Skin epidermis (tissue), 12 donors: ENCODE data around the gene RAPGEF5.
A peak's percentile ranks its signal among the peaks of the same experiment; 100 is the strongest.

Experiments used
- H3K27ac ChIP-seq, 21 experiments: fragments of 200-600 bp; sonication (generic) in 11 of 21; one replicate each; pipeline ENCODE4 v1.5.0; 2020; ENCODE audit warnings: mild to moderate bottlenecking in 3 of 21, inconsistent platforms in 2 of 21, moderate library complexity in 2 of 21
- H3K4me3 ChIP-seq, 7 experiments: fragments of 200-600 bp; sonication (generic) in 2 of 7; one replicate each; pipeline ENCODE4 v1.5.0; 2020; ENCODE audit warnings: inconsistent platforms in 2 of 7, mild to moderate bottlenecking in 2 of 7, moderate library complexity in 1 of 7

The RAPGEF5 gene

DNA sequence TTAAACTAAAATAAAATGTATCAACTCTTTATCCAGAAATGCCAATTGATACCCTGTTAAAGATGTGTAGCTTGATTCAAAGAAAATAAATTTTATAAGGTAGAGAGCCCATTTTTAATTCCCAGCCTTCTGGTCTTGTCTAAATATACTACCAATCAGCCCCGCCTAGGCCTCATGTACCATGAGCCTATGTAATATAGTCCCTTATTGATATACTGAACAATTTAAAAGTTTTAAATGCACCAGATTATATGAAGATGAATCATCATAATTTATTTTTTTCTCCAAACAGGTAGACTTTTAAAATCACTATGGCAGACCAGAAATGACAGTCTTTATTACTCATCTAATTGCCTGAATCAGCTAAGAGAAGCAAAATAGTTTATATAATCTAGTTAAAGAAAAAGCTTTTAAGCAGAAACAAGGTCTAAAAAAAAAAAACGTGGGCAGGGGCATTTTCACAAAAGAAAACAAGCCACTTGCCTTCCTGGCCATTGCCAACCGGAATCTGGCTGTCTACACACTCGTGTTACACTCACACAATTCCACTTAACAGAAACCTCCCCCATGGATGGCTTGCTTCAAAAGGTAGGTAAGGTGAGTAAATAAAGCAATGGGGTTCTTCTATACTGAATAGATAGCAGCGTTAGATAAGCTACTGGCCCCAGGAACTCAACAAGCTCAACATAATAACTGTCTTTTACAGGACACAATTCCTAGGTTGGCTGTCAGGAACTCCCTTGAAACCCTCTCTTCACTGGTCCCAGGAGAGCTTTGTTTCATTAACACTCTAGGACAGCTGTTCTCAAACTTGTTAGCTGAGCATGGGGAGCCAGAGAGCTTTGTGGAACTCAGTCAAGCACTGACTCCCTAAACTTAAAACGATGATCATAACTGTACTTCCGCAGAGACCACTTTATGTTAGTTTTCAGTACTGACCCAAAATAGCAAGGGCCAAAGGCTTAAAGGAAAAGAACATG, 37.2 kb downstream of the RAPGEF5 start:
- no peak overlapping the region for H3K4me3 ChIP-seq
- H3K27ac ChIP-seq: no peak overlapping the region

DNA sequence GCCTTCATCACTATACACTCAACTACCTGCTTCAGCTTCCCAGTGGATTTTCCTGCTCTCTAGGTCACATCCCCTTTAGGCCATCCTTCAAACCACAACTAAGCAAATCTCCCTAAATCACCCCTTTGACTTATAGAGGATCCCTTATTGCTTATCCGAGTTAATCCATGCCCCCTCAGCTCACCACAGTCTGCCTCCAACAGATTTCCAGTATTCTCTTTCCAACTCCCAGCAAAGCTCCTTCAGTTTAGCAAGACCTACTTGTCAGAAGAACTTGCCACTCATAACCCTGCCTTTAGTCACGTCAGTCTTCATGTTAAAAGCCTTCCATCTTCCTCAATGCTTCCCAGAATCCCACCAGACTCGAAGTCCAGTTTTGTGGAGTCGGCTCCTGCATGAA, 38.6 kb downstream of the RAPGEF5 start:
- H3K4me3 ChIP-seq: no peak overlapping the region
- no peak overlapping the region for H3K27ac ChIP-seq

DNA sequence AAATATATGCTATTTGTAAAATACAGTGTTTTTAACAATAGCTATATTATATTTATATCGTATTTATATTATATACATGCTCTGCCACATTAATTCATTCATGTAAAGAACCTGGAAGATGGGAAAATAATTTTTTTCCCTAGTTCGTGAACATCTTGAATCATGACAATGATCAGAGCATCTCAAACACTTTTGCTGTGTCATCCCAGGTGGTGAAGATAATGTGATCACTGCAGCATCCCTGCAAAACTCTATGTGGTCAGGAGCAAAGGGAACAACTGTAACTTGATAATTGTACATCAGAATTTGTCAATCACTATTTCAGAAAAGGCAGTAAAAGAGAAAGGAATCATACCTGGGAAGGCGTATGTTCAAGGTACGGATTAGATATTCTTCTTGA, 39.3 kb downstream of the RAPGEF5 start:
- Histone ChIP-seq H3K27ac (no peak overlapping the region), H3K4me3 (no peak overlapping the region)

DNA sequence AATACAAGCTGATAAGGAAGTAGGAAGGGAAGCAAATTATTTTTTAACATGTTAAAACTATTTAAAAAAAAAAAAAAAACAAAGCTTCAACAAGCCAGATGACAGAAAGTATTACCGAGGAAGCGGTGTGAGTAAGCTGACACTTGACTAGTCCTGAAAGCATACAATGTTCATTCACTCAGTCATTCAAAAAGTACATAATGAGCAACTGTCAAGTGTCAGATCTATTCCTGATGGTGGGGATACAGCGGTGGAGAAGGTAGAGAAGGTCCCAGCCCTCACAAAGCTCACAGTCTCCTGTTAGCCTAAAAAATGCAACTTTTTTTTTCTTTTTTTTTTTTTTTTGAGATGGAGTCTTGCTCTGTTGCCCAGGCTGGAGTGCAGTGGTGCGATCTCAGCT, 40.0 kb downstream of the RAPGEF5 start:
- Histone ChIP-seq H3K27ac (no peak overlapping the region), H3K4me3 (no peak overlapping the region)

DNA sequence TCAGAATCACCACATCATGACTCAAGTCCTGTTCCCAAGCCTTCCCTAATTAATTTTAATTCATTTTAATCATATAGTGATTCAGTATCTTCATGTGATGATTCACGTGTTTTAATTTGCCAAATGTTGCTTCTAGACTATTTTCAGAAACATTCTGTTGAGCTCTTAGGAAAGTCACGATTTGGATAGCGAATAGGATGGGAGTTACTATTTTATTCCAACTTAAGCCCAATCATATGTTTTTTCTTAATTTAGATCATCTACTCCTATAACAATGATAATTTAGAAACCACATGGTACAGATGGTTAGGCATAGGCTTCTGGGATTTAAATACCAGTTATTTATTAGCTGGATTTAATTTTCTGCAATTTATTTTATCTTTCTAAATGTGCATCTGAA, 49.1 kb downstream of the RAPGEF5 start:
- Histone ChIP-seq H3K27ac (no peak overlapping the region), H3K4me3 (no peak overlapping the region)

DNA sequence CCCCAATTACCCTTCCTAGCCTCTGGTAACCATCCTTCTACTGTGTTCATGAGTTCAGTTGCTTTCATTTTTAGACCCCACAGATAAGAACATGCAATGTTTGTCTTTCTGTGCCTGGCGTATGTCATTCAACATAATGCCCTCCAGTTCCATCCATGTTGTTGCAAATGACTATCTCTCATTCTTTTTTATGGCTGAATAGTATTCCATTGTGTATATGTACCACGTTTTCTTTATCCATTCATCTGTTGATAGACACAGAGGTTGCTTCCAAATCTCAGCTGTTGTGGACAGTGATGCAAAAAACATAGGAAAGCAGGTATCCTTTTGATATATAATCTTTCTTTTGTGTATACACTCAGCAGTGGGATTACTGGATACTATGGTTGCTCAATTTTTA, 51.2 kb downstream of the RAPGEF5 start:
- Histone ChIP-seq H3K4me3 (no peak overlapping the region), H3K27ac (no peak overlapping the region)

DNA sequence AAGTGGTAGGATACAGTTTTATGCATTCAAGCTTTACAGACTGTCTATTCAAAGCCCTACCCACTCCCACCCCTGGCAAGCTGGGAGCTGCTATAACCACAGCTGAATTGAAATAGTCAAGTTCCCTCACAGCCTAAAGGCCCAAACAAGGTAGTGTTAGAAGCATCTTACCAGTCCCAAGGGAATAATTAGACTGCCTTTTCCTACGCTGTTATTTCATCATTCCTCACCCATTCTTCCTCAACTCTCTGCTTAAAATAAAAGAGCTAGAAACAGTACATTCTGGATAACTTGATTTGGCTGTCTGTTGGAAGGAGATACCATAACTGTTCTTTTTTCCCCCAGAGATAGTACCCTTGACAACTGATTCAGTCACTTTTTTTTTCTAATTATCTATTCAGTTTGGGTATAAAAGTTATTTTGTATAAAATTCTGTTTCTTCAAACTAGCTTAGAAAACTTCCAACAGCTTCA, 54.0 kb downstream of the RAPGEF5 start:
- Histone ChIP-seq H3K4me3 (no peak overlapping the region), H3K27ac (no peak overlapping the region)

DNA sequence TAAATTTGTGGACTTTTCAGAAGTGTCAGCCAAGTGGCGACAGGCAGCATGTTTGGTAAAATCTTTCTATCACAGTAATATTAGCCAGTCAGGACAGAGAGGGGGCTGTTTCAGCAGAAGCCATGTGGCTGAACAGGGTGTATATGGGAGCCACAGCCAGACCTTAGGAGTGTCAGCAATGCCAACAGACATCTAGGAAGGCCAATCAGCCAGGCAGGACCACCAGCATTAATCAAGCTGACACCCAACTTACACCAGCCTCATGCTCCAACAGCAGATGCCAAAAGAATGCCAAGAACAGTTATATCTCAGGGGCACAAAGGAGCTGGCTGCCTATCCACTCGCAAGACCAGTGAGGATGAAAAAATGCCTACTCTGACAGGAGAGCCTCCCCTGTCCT, 54.8 kb downstream of the RAPGEF5 start:
- H3K27ac ChIP-seq: no peak overlapping the region
- no peak overlapping the region for H3K4me3 ChIP-seq

DNA sequence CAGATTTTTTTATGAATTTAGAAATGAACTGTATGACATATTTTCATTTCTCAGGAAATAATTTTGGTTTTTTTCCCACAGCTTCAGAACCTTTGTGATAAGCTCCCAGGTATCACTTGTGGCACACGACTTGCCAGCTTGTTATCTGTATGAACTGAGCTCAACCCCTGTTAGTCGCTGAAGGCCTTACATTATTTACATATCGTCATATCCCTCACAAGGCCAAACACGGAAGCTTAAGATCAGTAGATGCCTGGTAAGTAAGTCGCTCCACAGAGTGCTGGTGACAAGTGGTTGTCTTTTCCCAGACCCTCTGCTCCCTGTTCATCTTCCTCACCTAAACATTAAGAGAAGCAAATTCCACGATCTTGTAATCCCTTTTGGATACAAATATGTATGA, 55.2 kb downstream of the RAPGEF5 start:
- Histone ChIP-seq H3K27ac (no peak overlapping the region), H3K4me3 (no peak overlapping the region)

DNA sequence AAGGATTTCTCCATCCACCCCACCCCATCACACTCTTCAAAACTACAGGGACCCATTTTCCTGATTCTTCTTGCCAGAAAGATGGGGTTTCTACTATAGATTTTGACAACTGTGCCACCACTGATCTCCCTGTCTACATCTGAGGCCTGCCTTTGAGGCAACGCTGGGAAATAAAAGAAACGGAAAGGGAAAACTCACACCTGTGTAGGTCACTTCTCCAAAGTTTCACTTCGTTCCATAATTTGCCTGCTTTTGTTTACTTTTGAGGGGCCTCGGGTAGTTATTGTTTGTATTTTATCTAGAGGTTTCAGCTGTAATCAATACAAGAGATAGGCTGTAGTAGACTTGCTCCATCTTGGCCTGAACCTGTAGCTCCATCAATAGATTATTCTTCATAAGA, 56.1 kb downstream of the RAPGEF5 start:
- H3K4me3 ChIP-seq: no peak overlapping the region
- no peak overlapping the region for H3K27ac ChIP-seq

DNA sequence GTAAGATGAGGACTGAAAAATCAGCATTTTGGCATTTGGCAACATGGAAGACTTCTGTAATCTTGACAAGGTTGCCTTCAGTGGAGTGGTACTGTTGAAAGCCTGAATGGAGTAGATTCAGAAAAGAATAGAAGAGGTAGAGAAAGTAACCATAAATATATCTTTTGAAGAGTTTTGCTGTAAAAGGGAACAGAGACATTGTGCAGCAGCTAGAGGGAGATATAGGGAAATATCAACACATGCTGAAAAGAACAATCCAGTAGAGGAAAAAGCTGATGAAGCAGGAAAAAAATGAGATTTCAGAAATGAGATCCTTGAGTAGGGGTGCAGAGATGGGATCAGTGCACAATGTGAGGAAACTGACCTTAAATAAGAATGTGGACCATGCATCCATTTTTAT, 60.0 kb downstream of the RAPGEF5 start:
- peak overlapping the region in 1 of 21 experiments; percentile 66 for H3K27ac ChIP-seq
- H3K4me3 ChIP-seq: no peak overlapping the region

DNA sequence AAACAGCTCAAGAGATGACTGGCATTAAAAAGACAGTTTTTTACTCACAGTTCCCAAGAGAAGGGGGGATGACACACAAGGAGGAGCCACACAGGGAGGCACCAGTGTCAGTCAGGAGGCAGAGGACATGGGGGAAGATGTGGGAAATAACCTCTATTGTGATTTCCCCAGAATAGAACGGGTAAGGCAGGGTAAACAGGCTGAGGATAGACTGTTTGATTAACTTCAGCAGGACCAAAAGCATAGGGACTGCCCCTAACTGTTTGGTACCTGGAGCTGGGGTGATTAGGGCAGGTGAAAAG, 60.7 kb downstream of the RAPGEF5 start:
- Histone ChIP-seq H3K27ac (peak overlapping the region in 2 of 21 experiments; percentile 33 to 66), H3K4me3 (no peak overlapping the region)

DNA sequence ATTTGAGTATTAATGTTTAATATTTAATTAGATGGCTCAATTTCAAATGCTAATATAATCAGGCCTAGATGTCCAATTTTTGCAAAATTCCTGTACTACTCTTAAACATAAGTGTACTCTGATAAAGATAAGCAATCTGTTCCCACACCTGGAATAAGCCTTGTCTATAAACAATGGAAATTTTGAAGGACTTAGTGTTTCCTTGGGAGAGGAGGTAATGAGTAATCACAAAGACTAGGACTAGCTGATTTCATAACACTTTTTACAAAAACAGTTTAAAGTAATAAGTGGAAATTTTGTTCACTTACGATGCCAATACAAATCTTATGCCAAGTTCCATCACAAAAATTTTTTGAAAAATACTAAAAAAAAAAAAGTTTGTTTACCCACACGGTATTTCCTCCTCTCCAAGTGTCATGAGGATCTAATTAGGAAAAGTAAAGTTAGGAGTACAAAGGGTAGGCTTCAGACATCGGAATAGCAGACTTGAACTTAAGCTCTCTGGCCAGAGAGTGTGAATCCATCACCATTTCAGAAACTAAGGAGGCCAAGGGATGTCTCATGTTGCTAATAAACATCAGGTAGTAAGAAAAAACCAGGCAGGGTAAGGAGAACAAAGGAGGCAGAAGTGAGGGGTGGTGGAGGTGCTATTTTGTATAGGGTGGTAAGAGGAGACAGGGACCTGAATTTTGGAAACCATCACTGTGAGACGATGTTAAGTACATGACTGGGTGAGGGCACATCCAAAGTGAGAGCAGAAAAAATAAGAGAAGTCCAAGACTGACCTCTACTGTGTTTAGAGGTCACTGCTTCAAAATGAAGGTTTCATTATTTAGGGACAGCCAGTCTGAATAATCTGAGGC, 61.3 kb downstream of the RAPGEF5 start:
- no peak overlapping the region for H3K4me3 ChIP-seq
- H3K27ac ChIP-seq: peak overlapping the region in 2 of 21 experiments; percentile 19 to 33

DNA sequence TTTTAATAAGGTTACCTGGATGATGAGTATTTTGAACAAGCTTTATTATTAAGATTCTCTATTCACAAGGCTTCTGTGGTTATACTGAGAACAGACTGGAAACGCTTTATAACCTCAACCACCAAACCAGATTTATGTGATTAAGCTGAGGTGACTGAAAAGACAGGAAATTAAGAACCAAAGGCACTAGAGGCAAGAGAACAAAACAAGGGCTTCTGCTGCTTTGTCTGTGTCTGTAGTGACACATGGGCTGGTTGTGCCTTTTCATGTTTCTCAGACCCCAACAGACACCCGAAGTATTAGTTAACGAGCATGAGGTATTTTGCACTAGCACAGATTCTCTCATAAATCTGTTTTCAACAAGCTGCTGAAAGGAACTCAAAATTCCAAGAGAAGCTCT, 64.4 kb downstream of the RAPGEF5 start:
- Histone ChIP-seq H3K27ac (peak overlapping the region in 1 of 21 experiments; percentile 31), H3K4me3 (no peak overlapping the region)

DNA sequence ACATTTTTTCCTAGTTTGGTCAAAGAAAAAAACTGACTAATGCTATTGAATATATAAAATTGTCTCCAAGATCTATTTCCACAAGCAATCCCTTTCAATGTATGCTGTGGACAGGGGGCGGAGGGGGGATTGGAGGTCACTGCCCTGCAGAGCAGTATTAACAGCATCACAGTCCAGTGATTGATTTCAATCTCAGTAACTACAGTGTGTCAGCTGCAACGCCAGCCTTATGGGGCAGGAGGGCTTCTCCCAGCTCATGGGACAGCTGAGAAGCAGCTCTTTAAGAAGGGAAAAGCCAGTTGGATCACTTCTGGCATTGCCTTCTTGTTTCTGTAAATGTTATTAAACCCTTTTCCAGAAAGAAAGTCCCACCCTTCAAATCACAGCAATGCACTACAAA, 65.0 kb downstream of the RAPGEF5 start:
- H3K4me3 ChIP-seq: no peak overlapping the region
- no peak overlapping the region for H3K27ac ChIP-seq

DNA sequence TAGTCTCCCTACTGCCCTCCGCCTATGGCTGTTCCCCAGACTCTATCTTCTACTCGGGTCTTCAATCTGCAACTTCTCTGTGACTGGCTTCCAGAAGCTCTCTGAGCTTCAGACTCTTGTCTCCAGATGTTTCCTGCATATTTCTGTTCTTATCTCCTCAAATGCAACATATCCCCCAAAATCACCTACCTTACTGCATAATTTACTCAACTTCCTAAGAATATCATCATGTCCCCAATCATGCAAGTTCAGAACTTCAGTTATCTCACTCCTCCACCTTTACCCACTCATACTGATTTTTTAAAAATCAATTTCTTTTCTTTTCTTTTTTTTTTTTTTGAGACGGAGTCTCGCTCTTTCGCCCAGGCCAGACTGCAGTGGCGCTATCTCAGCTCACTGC, 68.8 kb downstream of the RAPGEF5 start:
- Histone ChIP-seq H3K27ac (no peak overlapping the region), H3K4me3 (no peak overlapping the region)

DNA sequence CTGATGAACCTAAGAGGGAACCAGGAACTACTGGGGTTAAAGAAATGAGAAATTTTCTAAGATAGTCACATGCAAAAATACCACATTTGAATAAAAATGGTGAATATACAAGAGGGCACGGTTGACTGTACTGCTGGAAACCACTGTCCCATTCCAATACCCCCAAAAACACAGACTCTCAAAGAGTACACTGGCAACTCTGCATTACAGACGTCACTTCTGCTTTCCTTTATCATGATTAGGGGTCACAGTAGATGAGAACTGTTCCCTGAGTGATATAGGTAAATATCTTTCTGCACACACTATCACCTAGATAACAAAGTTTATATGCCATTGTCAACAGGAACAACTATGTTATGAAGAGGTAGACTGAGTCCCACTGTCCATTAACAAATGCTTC, 69.5 kb downstream of the RAPGEF5 start:
- Histone ChIP-seq H3K27ac (no peak overlapping the region), H3K4me3 (no peak overlapping the region)

DNA sequence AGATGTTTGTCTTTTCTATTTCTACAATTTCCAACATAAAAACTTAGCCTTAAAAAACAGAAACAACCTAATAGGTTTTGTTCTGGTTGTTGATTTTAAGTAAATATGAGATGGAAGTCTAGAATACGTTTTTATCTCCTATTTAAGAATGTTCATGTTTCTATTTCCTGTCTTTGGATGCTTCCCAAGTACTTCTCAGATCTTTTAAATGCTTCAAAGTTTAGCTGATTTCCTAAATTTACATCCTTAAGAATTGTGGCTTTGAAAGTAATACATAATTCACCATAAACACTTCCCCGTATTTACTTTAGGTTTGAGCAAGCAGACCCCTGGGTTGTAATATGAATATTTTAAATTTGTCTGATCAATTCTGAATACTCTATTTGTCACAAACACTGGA, 70.5 kb downstream of the RAPGEF5 start:
- H3K27ac ChIP-seq: no peak overlapping the region

DNA sequence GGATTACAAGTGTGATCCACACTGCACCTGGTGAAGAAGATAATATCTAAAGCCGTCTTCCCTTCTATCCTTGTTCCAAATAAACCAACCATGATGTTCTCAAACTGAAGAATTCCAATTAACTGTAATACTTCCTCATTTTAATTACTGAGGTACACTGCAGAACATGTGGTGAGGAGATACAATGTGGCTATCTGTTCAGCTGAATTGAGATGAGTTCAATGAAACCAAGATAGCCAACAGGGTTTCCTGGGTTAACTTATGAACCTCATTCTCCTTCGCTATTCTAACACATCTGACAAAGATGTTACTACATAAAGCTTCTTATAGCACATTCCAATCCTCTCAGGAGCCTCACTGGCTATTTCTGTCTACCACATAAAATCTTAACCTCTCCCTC, 75.5 kb downstream of the RAPGEF5 start:
- no peak overlapping the region for H3K4me3 ChIP-seq
- no peak overlapping the region for H3K27ac ChIP-seq

More for the DNA sequence above, 70.5 kb downstream of the RAPGEF5 start:
- no peak overlapping the region for H3K4me3 ChIP-seq

DNA sequence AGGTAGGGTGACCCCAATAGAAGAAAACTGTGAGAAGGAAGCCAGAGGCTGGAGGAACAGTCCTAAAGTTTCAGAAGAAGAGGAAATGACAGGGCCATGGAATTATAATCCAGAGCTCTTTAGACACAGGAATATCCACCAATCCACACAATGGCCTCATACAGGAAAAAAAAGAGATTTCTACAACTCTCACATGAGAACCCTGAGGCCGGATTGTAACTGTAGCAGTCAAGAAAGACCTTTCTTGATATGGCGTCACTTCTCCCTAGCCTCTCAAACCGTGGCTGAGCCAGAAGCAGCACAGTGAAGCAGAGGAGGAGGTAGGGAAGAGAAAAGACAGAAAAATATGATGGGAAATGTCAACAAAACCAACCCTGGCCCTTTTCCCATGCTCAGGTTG, 76.9 kb downstream of the RAPGEF5 start:
- H3K4me3 ChIP-seq: no peak overlapping the region
- no peak overlapping the region for H3K27ac ChIP-seq

DNA sequence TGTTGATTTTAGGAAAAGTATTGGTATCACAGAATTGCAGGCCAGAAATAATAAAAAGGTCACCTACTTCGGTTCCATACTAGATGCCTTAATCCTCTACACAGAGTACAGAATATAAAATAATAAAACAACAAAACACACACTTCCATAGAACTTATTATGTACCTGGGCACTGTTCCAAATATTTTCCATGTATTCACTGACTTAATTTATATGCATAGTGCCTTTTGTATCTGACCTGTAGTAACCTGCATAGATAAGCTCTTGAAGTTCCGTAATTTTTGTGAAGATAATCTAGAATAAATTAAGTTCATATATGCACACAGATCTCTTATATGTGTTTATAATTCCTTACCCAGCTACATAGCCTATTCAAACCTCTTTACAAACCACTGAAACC, 78.3 kb downstream of the RAPGEF5 start:
- no peak overlapping the region for H3K4me3 ChIP-seq

More for the DNA sequence above, 78.3 kb downstream of the RAPGEF5 start:
- H3K27ac ChIP-seq: no peak overlapping the region
